Stimulated activated CD8-positive, alpha-beta memory T cell treated with anti-CD3 and anti-CD28 coated beads, Interleukin-4, amount 100 ng/mL, for 48 hours (primary cell): ENCODE results near the gene AARSD1.
"Not testable (repeated sequence)": the region's sequence is repeated elsewhere in the genome, so short reads cannot be mapped to it uniquely, and the experiment has no call there.

Experiments used
- DNase-seq: peaks from one replicate; pipeline ENCODE4 v3.0.0-alpha.2; 2020

The AARSD1 gene

GRCh38 chr17:42964161-42964932, at the start of gene AARSD1:
TSS of gene AARSD1 (minus strand) at chr17:42964454. CDS start at chr17:42964440, 14 bp downstream.
- peak; percentile 91 for DNase-seq

GRCh38 chr17:43013296-43013695, 49.0 kb upstream of the AARSD1 start:
- DNase-seq: no peak

GRCh38 chr17:43011728-43012472, 47.6 kb upstream of the AARSD1 start:
- no peak for DNase-seq

- no peak for DNase-seq
These were observed 46.5 kb upstream of the AARSD1 start for GRCh38 chr17:43010667-43011308.

GRCh38 chr17:43006639-43007551, 42.6 kb upstream of the AARSD1 start, which contains the start of gene IFI35:
TSS of gene IFI35 (plus strand) at chr17:43006784. CDS start at chr17:43006948, 164 bp downstream.
- DNase-seq: peak; percentile 89

GRCh38 chr17:43003542-43004172, 39.4 kb upstream of the AARSD1 start:
- no peak for DNase-seq

- DNase-seq: not testable (repeated sequence)
These were observed 36.6 kb upstream of the AARSD1 start for GRCh38 chr17:43000894-43001293.

GRCh38 chr17:42999003-42999525, 34.8 kb upstream of the AARSD1 start:
- DNase-seq: no peak

GRCh38 chr17:42997984-42998938, 34.0 kb upstream of the AARSD1 start, which contains the start of gene RPL27:
TSS of gene RPL27 (plus strand) at chr17:42998419. CDS start at chr17:42998751, 332 bp downstream.
- DNase-seq: peak; percentile 98

GRCh38 chr17:42997390-42997983, 33.2 kb upstream of the AARSD1 start:
- no peak for DNase-seq

- DNase-seq: not testable (repeated sequence)
These were observed 29.7 kb upstream of the AARSD1 start for GRCh38 chr17:42993913-42994312.

GRCh38 chr17:42992872-42993271, 28.6 kb upstream of the AARSD1 start:
- DNase-seq: no peak

- DNase-seq: no peak
These were observed 27.2 kb upstream of the AARSD1 start for GRCh38 chr17:42991471-42991870.

GRCh38 chr17:42989726-42990652, 25.7 kb upstream of the AARSD1 start:
- DNase-seq: no peak

- DNase-seq: no peak
These were observed 24.9 kb upstream of the AARSD1 start for GRCh38 chr17:42989141-42989540.

GRCh38 chr17:42985225-42985624, 21.0 kb upstream of the AARSD1 start:
- DNase-seq: no peak

GRCh38 chr17:42982266-42982665, 18.0 kb upstream of the AARSD1 start:
- no peak for DNase-seq

GRCh38 chr17:42980766-42981397, 16.6 kb upstream of the AARSD1 start:
- DNase-seq: peak; percentile 82
